Measurements from ENCODE around the gene XCL1. TPM values are rescaled to one million over a fixed set of nuclear protein-coding genes. Genes with fewer than 3 reads are reported as not detected.

Gene XCL1
- total and polyA plus RNA-seq, 2 of the 13 experiments (the other 11 are each of a cell fraction or from before 2014, with no cell fraction given), result 2.5 to 7.6 TPM

DNA sequence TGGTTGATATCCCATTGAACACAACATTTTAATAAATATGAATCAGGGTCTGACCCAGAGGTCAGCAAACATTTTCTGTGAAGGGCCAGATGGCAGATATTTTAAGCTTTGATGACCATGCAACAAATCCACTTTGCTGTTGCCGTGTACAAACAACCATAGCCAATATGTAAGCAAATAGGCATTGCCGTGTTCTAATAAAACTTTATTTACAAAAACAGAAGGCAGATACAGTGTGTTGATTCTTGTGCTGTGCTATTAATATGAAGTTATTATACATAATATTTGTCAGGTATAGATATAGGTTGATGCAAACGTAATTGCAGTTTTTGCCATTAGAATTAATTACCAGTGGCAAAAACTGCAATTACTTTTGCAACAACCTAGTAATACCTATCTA, 8.8 kb upstream of the XCL1 start:
- Histone ChIP-seq H3K9ac (ENCODE audit: insufficient read depth, low read depth, low read length) (no peak overlapping the region), H3K4me3 (replicated peaks in 1 of 3; ENCODE audit: insufficient read depth in 1 of 3, low read depth in 2 of 3, low read length in 3 of 3) (no peak overlapping the region), H3K27ac (ENCODE audit: extremely low read length, insufficient read depth, low read length) (no peak overlapping the region), H3K36me3 (replicated peaks in 1 of 2; ENCODE audit: control insufficient read depth in 1 of 2, insufficient read depth in 2 of 2, low read length in 2 of 2) (no peaks in the 10 kb centered on the region), H3K4me2 (ENCODE audit: low read depth, low read length) (no peak overlapping the region), H2AFZ (ENCODE audit: low read length) (no peak overlapping the region), H3K9me3 (ENCODE audit: low read length) (no peaks in the 10 kb centered on the region), H3K79me2 (ENCODE audit: insufficient read depth, low read length) (no peaks in the 10 kb centered on the region), H3K27me3 (ENCODE audit: control insufficient read depth in 1 of 2, insufficient read depth in 2 of 2, low read length in 2 of 2) (no peaks in the 10 kb centered on the region), H3K4me1 (ENCODE audit: insufficient read depth, low read length) (peaks cover 16% of the 10 kb centered on the region; the same call in 1 of the 2 replicates), H4K20me1 (ENCODE audit: insufficient read depth, low read length) (no peaks in the 10 kb centered on the region)
- WGBS (ENCODE audit: low lambda C conversion rate), result 95% methylated on average over 3 of the region's 3 CpGs
- intact Hi-C loops (cut with micrococcal nuclease; ENCODE audit: unreplicated experiment), result no loop called here
- BruUV-seq (replicated peaks), result no TSS peak
- CTCF ChIA-PET (ENCODE audit: low intra/inter-chr PET ratio, low total read pairs), result no interaction called here
- TF ChIP-seq, protein P1, sequence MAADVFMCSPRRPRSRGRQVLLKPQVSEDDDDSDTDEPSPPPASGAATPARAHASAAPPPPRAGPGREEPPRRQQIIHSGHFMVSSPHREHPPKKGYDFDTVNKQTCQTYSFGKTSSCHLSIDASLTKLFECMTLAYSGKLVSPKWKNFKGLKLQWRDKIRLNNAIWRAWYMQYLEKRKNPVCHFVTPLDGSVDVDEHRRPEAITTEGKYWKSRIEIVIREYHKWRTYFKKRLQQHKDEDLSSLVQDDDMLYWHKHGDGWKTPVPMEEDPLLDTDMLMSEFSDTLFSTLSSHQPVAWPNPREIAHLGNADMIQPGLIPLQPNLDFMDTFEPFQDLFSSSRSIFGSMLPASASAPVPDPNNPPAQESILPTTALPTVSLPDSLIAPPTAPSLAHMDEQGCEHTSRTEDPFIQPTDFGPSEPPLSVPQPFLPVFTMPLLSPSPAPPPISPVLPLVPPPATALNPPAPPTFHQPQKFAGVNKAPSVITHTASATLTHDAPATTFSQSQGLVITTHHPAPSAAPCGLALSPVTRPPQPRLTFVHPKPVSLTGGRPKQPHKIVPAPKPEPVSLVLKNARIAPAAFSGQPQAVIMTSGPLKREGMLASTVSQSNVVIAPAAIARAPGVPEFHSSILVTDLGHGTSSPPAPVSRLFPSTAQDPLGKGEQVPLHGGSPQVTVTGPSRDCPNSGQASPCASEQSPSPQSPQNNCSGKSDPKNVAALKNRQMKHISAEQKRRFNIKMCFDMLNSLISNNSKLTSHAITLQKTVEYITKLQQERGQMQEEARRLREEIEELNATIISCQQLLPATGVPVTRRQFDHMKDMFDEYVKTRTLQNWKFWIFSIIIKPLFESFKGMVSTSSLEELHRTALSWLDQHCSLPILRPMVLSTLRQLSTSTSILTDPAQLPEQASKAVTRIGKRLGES (CRISPR knock-in tag; IDR thresholded peaks at IDR 0.05; ENCODE audit: borderline replicate concordance), result no peak
- TF ChIP-seq, protein P2, sequence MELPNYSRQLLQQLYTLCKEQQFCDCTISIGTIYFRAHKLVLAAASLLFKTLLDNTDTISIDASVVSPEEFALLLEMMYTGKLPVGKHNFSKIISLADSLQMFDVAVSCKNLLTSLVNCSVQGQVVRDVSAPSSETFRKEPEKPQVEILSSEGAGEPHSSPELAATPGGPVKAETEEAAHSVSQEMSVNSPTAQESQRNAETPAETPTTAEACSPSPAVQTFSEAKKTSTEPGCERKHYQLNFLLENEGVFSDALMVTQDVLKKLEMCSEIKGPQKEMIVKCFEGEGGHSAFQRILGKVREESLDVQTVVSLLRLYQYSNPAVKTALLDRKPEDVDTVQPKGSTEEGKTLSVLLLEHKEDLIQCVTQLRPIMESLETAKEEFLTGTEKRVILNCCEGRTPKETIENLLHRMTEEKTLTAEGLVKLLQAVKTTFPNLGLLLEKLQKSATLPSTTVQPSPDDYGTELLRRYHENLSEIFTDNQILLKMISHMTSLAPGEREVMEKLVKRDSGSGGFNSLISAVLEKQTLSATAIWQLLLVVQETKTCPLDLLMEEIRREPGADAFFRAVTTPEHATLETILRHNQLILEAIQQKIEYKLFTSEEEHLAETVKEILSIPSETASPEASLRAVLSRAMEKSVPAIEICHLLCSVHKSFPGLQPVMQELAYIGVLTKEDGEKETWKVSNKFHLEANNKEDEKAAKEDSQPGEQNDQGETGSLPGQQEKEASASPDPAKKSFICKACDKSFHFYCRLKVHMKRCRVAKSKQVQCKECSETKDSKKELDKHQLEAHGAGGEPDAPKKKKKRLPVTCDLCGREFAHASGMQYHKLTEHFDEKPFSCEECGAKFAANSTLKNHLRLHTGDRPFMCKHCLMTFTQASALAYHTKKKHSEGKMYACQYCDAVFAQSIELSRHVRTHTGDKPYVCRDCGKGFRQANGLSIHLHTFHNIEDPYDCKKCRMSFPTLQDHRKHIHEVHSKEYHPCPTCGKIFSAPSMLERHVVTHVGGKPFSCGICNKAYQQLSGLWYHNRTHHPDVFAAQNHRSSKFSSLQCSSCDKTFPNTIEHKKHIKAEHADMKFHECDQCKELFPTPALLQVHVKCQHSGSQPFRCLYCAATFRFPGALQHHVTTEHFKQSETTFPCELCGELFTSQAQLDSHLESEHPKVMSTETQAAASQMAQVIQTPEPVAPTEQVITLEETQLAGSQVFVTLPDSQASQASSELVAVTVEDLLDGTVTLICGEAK (IDR thresholded peaks at IDR 0.05), result 0 out of 2 replicates have a peak, but pooled peaks have one; percentile 4
- TF ChIP-seq, protein P2 (CRISPR knock-in tag; IDR thresholded peaks at IDR 0.05), result no peak
- DNase-seq (ENCODE audit: low spot score) (no peak), FAIRE-seq (no peak), ATAC-seq (no peak)
- in situ Hi-C loops (cut with HindIII; ENCODE audit: extremely low pct_ligation_motif_present, low pct_unique_long_range_greater_than_20kb), result loop anchor here (5.0 kb wide), 1 partner anchor 125 kb away; no protein-coding TSS in a partner anchor
- POLR2A ChIA-PET, result no interaction called here
